NT2/D1 (cell line): ENCODE results near the gene PAX9.

Experiments used
- DNase-seq: peaks from one replicate; pipeline ENCODE4 v3.0.0-alpha.2; 2011; ENCODE audit warnings: low read depth, low spot score
- H3K27me3 ChIP-seq: 2 replicates; pipeline ENCODE4 v1.6.0; 2011; ENCODE audit warnings: mild to moderate bottlenecking; ENCODE audit not compliant: insufficient read length, insufficient read depth
- H3K36me3 ChIP-seq: 2 replicates; pipeline ENCODE4 v1.6.1; 2011; ENCODE audit warnings: mild to moderate bottlenecking, low read length, mixed read lengths; ENCODE audit not compliant: insufficient read depth, insufficient read length
- H3K4me1 ChIP-seq: 2 replicates; pipeline ENCODE4 v1.5.1; 2011; ENCODE audit not compliant: insufficient read depth, insufficient read length
- H3K4me3 ChIP-seq: 2 replicates; pipeline ENCODE4 v1.5.1; 2011; ENCODE audit warnings: low read depth; ENCODE audit not compliant: insufficient read length
- H3K9ac ChIP-seq: 2 replicates; pipeline ENCODE4 v1.6.0; 2011; ENCODE audit warnings: low read depth; ENCODE audit not compliant: insufficient read length
- H3K9me3 ChIP-seq: 2 replicates; pipeline ENCODE4 v1.5.1; 2011; ENCODE audit warnings: mild to moderate bottlenecking, low read length; ENCODE audit not compliant: insufficient read depth
- SUZ12 ChIP-seq: IDR thresholded peaks from 2 replicates; pipeline ENCODE4 v1.6.1; 2011; ENCODE audit not compliant: insufficient read length, insufficient read depth; ENCODE audit errors: extremely low read depth
- YY1 ChIP-seq: IDR thresholded peaks from 2 replicates; pipeline ENCODE4 v1.6.1; 2011; ENCODE audit not compliant: insufficient read length, insufficient read depth
- ZNF274 ChIP-seq: IDR thresholded peaks from 2 replicates; pipeline ENCODE4 v1.6.1; 2011; ENCODE audit warnings: mild to moderate bottlenecking, low read depth, low read length

The PAX9 gene

DNA sequence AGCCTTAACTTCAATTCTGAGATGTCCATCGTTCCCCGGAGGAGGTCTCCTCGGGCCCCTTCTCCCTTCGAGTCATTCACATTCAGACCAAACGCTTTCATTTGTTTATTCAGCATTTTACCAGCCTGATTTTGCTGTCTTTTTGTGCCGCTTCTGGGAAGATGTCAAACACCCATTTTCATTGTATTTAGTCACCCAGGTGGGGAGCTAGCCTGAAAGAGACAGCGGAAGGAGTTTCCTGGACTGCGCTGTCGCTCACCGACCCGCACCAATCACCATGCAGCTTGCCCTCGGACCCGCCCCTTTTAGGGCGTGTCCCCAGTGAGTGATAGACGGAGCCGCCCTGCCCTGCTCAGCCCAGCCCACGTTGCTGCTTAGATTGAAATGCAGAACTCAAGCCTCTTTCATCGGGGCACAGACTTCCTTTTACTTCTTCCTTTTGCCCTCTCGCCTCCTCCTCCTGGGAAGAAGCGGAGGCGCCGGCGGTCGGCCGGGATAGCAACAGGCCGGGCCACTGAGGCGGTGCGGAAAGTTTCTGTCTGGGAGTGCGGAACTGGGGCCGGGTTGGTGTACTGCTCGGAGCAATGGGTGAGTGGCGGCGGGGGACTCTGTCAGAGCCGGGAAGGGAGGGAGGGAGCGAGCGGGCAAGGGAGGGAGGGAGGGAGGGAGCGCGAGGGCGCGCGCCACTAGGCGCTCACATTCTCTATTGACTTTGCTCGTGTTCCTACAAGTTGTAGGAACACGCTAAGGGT is at the start of gene PAX9:
Gene PAX9, plus strand, starts transcription at position 355 of the 752 bp plus-strand sequence. Its CDS starts 230 bp downstream, at position 585.
- H3K27me3 ChIP-seq: peaks cover 95% of the 10 kb centered on the region
- DNase-seq: peak; percentile 85
- peaks cover 8% of the 10 kb centered on the region for H3K4me1 ChIP-seq
- H3K9me3 ChIP-seq: no peaks in the 10 kb centered on the region
- H3K4me3 ChIP-seq: peak within 1 kb of the TSS; percentile 54
- no peaks in the 10 kb centered on the region for H3K36me3 ChIP-seq
- no peak for TF ChIP-seq SUZ12
- no peak for TF ChIP-seq YY1
- TF ChIP-seq ZNF274: no peak
- peak within 1 kb of the TSS; percentile 56 for H3K9ac ChIP-seq

DNA sequence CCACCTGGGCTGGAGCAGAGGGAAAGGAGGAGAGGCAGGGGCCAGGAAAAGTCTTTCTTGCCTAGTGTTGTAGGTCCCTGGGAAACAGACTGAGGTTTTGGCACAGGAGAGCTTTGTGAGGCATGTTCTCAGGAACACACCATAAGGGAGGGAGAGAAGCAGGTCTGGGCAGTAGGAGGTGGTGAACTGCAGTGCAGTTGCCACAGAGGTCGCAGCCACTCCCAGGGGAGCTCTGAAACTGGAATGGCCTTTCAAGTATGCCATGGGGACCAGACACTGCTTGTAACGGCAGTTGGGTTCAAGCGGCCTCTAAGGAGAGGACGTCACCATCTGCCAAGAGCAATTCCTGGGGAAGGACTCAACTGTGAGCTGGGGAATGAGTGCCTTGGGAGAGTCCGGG is 43.8 kb upstream of the PAX9 start:
- TF ChIP-seq SUZ12 (no peak), ZNF274 (no peak), YY1 (no peak)
- H3K36me3 ChIP-seq: no peaks in the 10 kb centered on the region
- 0 out of 2 replicates have a peak, but pooled peaks cover 7% of the 10 kb centered on the region for H3K9me3 ChIP-seq
- H3K4me1 ChIP-seq: no peaks in the 10 kb centered on the region
- no peaks in the 10 kb centered on the region for H3K27me3 ChIP-seq
- DNase-seq: no peak
- no peak overlapping the region for H3K9ac ChIP-seq
- H3K4me3 ChIP-seq: no peak overlapping the region

DNA sequence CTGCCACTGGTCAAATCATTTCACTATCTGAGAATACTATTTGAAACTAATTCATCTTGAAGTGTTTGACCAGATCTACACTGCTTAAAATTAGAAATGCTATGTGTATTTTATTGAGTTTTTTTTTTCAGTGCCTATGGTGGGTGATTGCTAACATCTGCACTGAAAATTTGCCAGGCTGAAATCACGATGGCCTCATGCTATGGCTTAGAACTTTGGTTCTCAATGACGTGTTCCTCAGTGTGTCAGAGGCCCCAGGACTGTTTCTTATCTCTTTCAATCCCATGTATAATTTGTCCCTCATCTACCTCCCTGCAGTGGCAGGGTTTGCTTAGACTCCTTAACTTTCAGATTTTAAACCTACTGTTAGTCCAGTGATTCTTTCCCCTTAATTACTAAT is 43.0 kb upstream of the PAX9 start:
- DNase-seq: no peak
- no peaks in the 10 kb centered on the region for H3K4me1 ChIP-seq
- no peak overlapping the region for H3K4me3 ChIP-seq
- no peak for TF ChIP-seq YY1
- TF ChIP-seq SUZ12: no peak
- no peak for TF ChIP-seq ZNF274
- H3K36me3 ChIP-seq: no peaks in the 10 kb centered on the region
- no peak overlapping the region for H3K9ac ChIP-seq
- no peaks in the 10 kb centered on the region for H3K27me3 ChIP-seq
- 0 out of 2 replicates have a peak, but pooled peaks cover 7% of the 10 kb centered on the region for H3K9me3 ChIP-seq

DNA sequence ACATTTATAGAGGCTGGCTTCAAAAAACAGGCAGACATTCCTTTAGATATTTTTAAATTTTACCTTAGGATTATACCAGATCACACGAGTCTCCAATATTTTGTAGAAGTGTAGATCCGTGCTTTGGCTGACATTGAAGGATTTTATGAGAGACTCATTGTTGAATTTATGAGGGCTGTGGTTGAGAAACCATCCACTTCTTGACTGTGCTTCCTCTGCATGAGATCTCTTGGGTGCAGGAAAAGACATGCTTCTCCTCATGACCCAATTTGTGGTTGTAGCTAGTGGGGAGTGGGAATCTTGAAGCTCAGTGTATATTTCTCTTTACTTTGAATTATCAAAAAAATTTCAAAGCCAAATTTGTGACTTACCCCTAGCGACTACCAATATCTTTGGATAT is 42.5 kb upstream of the PAX9 start:
- no peaks in the 10 kb centered on the region for H3K36me3 ChIP-seq
- H3K9ac ChIP-seq: no peak overlapping the region
- no peak for DNase-seq
- 0 out of 2 replicates have a peak, but pooled peaks cover 7% of the 10 kb centered on the region for H3K9me3 ChIP-seq
- no peaks in the 10 kb centered on the region for H3K27me3 ChIP-seq
- no peaks in the 10 kb centered on the region for H3K4me1 ChIP-seq
- TF ChIP-seq SUZ12 (no peak), YY1 (no peak), ZNF274 (no peak)
- H3K4me3 ChIP-seq: no peak overlapping the region

DNA sequence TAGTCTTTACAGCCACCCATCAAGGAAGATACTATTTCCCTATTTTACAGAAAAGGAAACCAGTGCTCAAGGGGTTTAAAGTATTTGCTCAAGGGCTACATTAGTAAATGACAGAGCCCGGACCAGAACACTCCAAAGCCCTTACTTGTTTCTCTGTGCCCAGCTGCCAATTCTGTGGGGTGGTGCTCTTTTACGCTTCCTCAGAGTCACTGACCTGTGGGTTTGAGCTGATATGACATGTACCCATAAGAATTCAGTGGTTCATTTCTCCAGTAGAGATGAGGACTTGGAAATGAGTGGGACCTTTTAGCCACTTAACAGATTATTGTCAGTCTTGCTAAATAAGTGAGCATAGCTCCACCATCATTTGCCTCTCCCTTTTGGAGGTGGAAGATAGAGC is 41.8 kb upstream of the PAX9 start:
- DNase-seq: no peak
- no peaks in the 10 kb centered on the region for H3K4me1 ChIP-seq
- no peak for TF ChIP-seq ZNF274
- TF ChIP-seq YY1: no peak
- no peak for TF ChIP-seq SUZ12
- H3K36me3 ChIP-seq: no peaks in the 10 kb centered on the region
- H3K9ac ChIP-seq: no peak overlapping the region
- 0 out of 2 replicates have a peak, but pooled peaks cover 7% of the 10 kb centered on the region for H3K9me3 ChIP-seq
- H3K4me3 ChIP-seq: no peak overlapping the region
- no peaks in the 10 kb centered on the region for H3K27me3 ChIP-seq

DNA sequence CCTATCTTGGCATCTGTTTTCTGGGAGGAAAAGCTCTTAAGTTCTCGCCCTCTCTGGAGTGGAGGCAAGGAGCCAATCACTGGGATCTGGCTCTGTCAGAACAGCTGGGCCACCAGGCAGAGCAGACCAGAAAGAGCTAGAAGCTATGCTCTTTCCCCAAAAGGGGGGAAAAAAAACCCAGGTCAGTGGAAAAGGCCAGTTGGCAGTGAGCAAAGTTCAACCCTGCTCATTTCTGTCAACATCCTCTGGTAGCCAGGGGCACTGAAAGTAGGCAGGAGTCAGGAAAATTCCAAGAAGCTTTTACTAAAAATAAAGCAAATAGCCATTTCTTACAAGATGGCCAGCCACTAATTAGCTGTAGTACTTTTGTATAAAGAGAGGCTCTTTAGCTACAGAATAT is 36.6 kb upstream of the PAX9 start:
- TF ChIP-seq SUZ12 (no peak), ZNF274 (no peak)
- H3K36me3 ChIP-seq: no peaks in the 10 kb centered on the region
- H3K4me3 ChIP-seq: no peak overlapping the region
- no peak for DNase-seq
- no peaks in the 10 kb centered on the region for H3K27me3 ChIP-seq
- no peaks in the 10 kb centered on the region for H3K4me1 ChIP-seq
- no peak overlapping the region for H3K9ac ChIP-seq
- 0 out of 2 replicates have a peak, but pooled peaks cover 7% of the 10 kb centered on the region for H3K9me3 ChIP-seq

DNA sequence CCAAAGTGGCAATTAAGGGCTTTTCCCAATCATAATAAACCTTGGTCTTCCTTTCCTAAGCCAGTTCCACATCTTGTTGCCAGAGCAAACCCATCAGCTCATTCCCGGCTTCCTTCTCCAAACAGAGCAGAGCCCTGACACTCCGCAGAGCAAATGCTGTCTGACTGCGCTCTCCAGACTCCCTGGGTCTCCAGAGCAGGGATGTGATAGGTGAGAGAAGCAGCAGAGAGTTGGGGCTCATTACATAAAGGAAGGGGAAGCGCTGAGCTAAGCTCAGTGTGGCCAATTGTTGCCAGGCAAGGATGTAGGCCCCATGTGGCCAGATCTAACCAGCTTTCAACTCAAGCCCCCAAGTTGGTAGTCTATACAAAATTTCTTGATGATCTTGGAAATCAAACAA is 36.2 kb upstream of the PAX9 start:
- Histone ChIP-seq H3K36me3 (no peaks in the 10 kb centered on the region), H3K4me1 (no peaks in the 10 kb centered on the region), H3K9me3 (0 out of 2 replicates have a peak, but pooled peaks cover 7% of the 10 kb centered on the region), H3K27me3 (no peaks in the 10 kb centered on the region), H3K9ac (no peak overlapping the region), H3K4me3 (no peak overlapping the region)
- DNase-seq: no peak
- TF ChIP-seq SUZ12 (no peak), YY1 (no peak), ZNF274 (no peak)
